Measurements from ENCODE around the gene SLC27A3.

- TF ChIP-seq CTCF (IDR thresholded peaks at IDR 0.05; ENCODE audit: insufficient read depth, low read length, poor library complexity, severe bottlenecking) (no peak), EZH2phosphoT487 (conservative IDR thresholded peaks at IDR 0.05; ENCODE audit: low read length) (no peak)
These were observed 486 bp downstream of the SLC27A3 start for GRCh38 chr1:153775458-153776327.

All from SU-DHL-6 (cell line).